Type B pancreatic cell (in vitro differentiated cells): ENCODE measurements around the gene ZNF512B. TPM values are rescaled to one million over a fixed set of nuclear protein-coding genes. Genes with fewer than 3 reads are reported as not detected.
A peak's percentile ranks its signal among the peaks of the same experiment; 100 is the strongest.
"Not testable (repeated sequence)": the region's sequence is repeated elsewhere in the genome, so short reads cannot be mapped to it uniquely, and the experiment has no call there.

Experiments
- DNase-seq: peaks from one replicate; pipeline ENCODE4 v3.0.0; 2021; ENCODE audit warnings: mixed read lengths; ENCODE audit not compliant: unreplicated experiment; ENCODE audit errors: extremely low spot score
- H3K27ac Mint-ChIP-seq: 2 replicates; pipeline ENCODE4 v1.8.0; 2021; ENCODE audit warnings: mild to moderate bottlenecking, mixed read lengths
- H3K27me3 Mint-ChIP-seq: 2 replicates; pipeline ENCODE4 v1.8.0; 2021; ENCODE audit warnings: mixed read lengths
- H3K36me3 Mint-ChIP-seq: 2 replicates; pipeline ENCODE4 v1.8.0; 2021; ENCODE audit warnings: mixed read lengths
- H3K4me1 Mint-ChIP-seq: one replicate; pipeline ENCODE4 v1.8.0; 2021; ENCODE audit warnings: mixed read lengths; ENCODE audit not compliant: unreplicated experiment
- H3K4me3 Mint-ChIP-seq: 2 replicates; pipeline ENCODE4 v1.8.0; 2021; ENCODE audit warnings: mild to moderate bottlenecking, mixed read lengths
- H3K9me3 Mint-ChIP-seq: 2 replicates; pipeline ENCODE4 v1.8.0; 2021; ENCODE audit warnings: mixed read lengths
- CTCF ChIP-seq: fragments of 200-600 bp; sonication (generic); conservative IDR thresholded peaks from 2 replicates; pipeline ENCODE4 v1.5.0; 2021; ENCODE audit warnings: antibody characterized with exemption, mild to moderate bottlenecking
- total RNA-seq: library from RNA; stranded (reverse); gene quantifications from 2 replicates; pipeline ENCODE4 v1.2.1, GENCODE V29; 2021; ENCODE audit warnings: low replicate concordance

The ZNF512B gene
- total RNA-seq, 1 donor from 2014 or later: 40.8 TPM

- H3K27me3 Mint-ChIP-seq: peaks cover 8% of the 10 kb centered on the region
- TF ChIP-seq CTCF: no peak
- H3K4me1 Mint-ChIP-seq: peaks cover 4% of the 10 kb centered on the region
- no peak overlapping the region for H3K27ac Mint-ChIP-seq
- H3K36me3 Mint-ChIP-seq: no peaks in the 10 kb centered on the region
- no peak for DNase-seq
- peak overlapping the region; percentile 54 for H3K4me3 Mint-ChIP-seq
- no peaks in the 10 kb centered on the region for H3K9me3 Mint-ChIP-seq
Measured at GRCh38 chr20:63974402-63975200, 4.9 kb upstream of the ZNF512B start.

- Mint-ChIP-seq H3K4me3 (peak overlapping the region; percentile 37), H3K4me1 (peaks cover 4% of the 10 kb centered on the region), H3K27me3 (peaks cover 8% of the 10 kb centered on the region), H3K36me3 (no peaks in the 10 kb centered on the region), H3K27ac (peak overlapping the region; percentile 40), H3K9me3 (no peaks in the 10 kb centered on the region)
- DNase-seq: peak; percentile 95
- peak; percentile 100 for TF ChIP-seq CTCF
Measured at GRCh38 chr20:63973636-63974401, 4.1 kb upstream of the ZNF512B start.

GRCh38 chr20:63973160-63973479 is 3.4 kb upstream of the ZNF512B start:
- Mint-ChIP-seq H3K27me3 (peaks cover 8% of the 10 kb centered on the region), H3K4me3 (peak overlapping the region; percentile 70), H3K9me3 (no peaks in the 10 kb centered on the region), H3K36me3 (no peaks in the 10 kb centered on the region), H3K4me1 (peaks cover 4% of the 10 kb centered on the region), H3K27ac (no peak overlapping the region)
- no peak for TF ChIP-seq CTCF
- DNase-seq: no peak

GRCh38 chr20:63972312-63973159 is 2.8 kb upstream of the ZNF512B start:
- H3K27me3 Mint-ChIP-seq: peaks cover 6% of the 10 kb centered on the region
- H3K4me1 Mint-ChIP-seq: peaks cover 4% of the 10 kb centered on the region
- no peak overlapping the region for H3K27ac Mint-ChIP-seq
- DNase-seq: no peak
- H3K4me3 Mint-ChIP-seq: peak overlapping the region; percentile 70
- no peaks in the 10 kb centered on the region for H3K9me3 Mint-ChIP-seq
- no peaks in the 10 kb centered on the region for H3K36me3 Mint-ChIP-seq
- TF ChIP-seq CTCF: no peak

- H3K27me3 Mint-ChIP-seq, H3K9me3 Mint-ChIP-seq, H3K4me1 Mint-ChIP-seq, H3K36me3 Mint-ChIP-seq, H3K27ac Mint-ChIP-seq, DNase-seq: not testable (repeated sequence)
- H3K4me3 Mint-ChIP-seq: peak overlapping the region; percentile 70
Measured at GRCh38 chr20:63971960-63972311, 2.2 kb upstream of the ZNF512B start.
